Measurements from ENCODE around the gene PRR19.

Gene PRR19

GRCh38 chr19:42290523-42291434 is 11.2 kb upstream of the PRR19 start:
- Histone ChIP-seq H3K9me3 (ENCODE audit: low read length) (no peaks in the 10 kb centered on the region), H3K4me3 (ENCODE audit: low read length) (no peak overlapping the region), H3K27me3 (ENCODE audit: insufficient read depth, low read length) (no peaks in the 10 kb centered on the region), H2AFZ (ENCODE audit: low read depth, low read length) (no peak overlapping the region), H3K4me1 (ENCODE audit: insufficient read depth, low read length) (peaks cover 5% of the 10 kb centered on the region), H3K36me3 (ENCODE audit: insufficient read depth, low read length) (peaks cover 80% of the 10 kb centered on the region)

- Histone ChIP-seq H3K4me3 (ENCODE audit: low read length) (no peak overlapping the region), H3K9me3 (ENCODE audit: low read length) (no peaks in the 10 kb centered on the region), H2AFZ (ENCODE audit: low read depth, low read length) (no peak overlapping the region), H3K27me3 (ENCODE audit: insufficient read depth, low read length) (no peaks in the 10 kb centered on the region), H3K4me1 (ENCODE audit: insufficient read depth, low read length) (no peaks in the 10 kb centered on the region), H3K36me3 (ENCODE audit: insufficient read depth, low read length) (peaks cover 83% of the 10 kb centered on the region)
Observed at GRCh38 chr19:42291435-42291810, 10.5 kb upstream of the PRR19 start.

- peaks cover 85% of the 10 kb centered on the region for H3K36me3 ChIP-seq (ENCODE audit: insufficient read depth, low read length)
Observed at GRCh38 chr19:42292042-42292960, 9.6 kb upstream of the PRR19 start.

GRCh38 chr19:42292963-42293362 is 9.0 kb upstream of the PRR19 start:
- Histone ChIP-seq H2AFZ (ENCODE audit: low read depth, low read length) (no peak overlapping the region), H3K9me3 (ENCODE audit: low read length) (no peaks in the 10 kb centered on the region), H3K36me3 (ENCODE audit: insufficient read depth, low read length) (peaks cover 81% of the 10 kb centered on the region), H3K4me1 (ENCODE audit: insufficient read depth, low read length) (no peaks in the 10 kb centered on the region), H3K27me3 (ENCODE audit: insufficient read depth, low read length) (no peaks in the 10 kb centered on the region), H3K4me3 (ENCODE audit: low read length) (no peak overlapping the region)

More at GRCh38 chr19:42292042-42292960, 9.6 kb upstream of the PRR19 start:
- H3K9me3 ChIP-seq (ENCODE audit: low read length): no peaks in the 10 kb centered on the region
- H2AFZ ChIP-seq (ENCODE audit: low read depth, low read length): no peak overlapping the region
- H3K27me3 ChIP-seq (ENCODE audit: insufficient read depth, low read length): no peaks in the 10 kb centered on the region
- no peak overlapping the region for H3K4me3 ChIP-seq (ENCODE audit: low read length)
- no peaks in the 10 kb centered on the region for H3K4me1 ChIP-seq (ENCODE audit: insufficient read depth, low read length)

GRCh38 chr19:42293540-42293939 is 8.4 kb upstream of the PRR19 start:
- Histone ChIP-seq H3K27me3 (ENCODE audit: insufficient read depth, low read length) (no peaks in the 10 kb centered on the region), H3K9me3 (ENCODE audit: low read length) (no peaks in the 10 kb centered on the region), H3K4me3 (ENCODE audit: low read length) (no peak overlapping the region), H3K36me3 (ENCODE audit: insufficient read depth, low read length) (peaks cover 76% of the 10 kb centered on the region), H3K4me1 (ENCODE audit: insufficient read depth, low read length) (no peaks in the 10 kb centered on the region), H2AFZ (ENCODE audit: low read depth, low read length) (no peak overlapping the region)

- Histone ChIP-seq H3K27me3 (ENCODE audit: insufficient read depth, low read length) (no peaks in the 10 kb centered on the region), H3K4me1 (ENCODE audit: insufficient read depth, low read length) (no peaks in the 10 kb centered on the region), H3K36me3 (ENCODE audit: insufficient read depth, low read length) (peaks cover 72% of the 10 kb centered on the region), H3K4me3 (ENCODE audit: low read length) (no peak overlapping the region), H2AFZ (ENCODE audit: low read depth, low read length) (no peak overlapping the region), H3K9me3 (ENCODE audit: low read length) (no peaks in the 10 kb centered on the region)
Observed at GRCh38 chr19:42293948-42294347, 8.0 kb upstream of the PRR19 start.

GRCh38 chr19:42294471-42295137 is 7.3 kb upstream of the PRR19 start:
- no peak overlapping the region for H2AFZ ChIP-seq (ENCODE audit: low read depth, low read length)
- no peaks in the 10 kb centered on the region for H3K27me3 ChIP-seq (ENCODE audit: insufficient read depth, low read length)
- peaks cover 66% of the 10 kb centered on the region for H3K36me3 ChIP-seq (ENCODE audit: insufficient read depth, low read length)
- no peaks in the 10 kb centered on the region for H3K4me1 ChIP-seq (ENCODE audit: insufficient read depth, low read length)
- H3K9me3 ChIP-seq (ENCODE audit: low read length): no peaks in the 10 kb centered on the region
- H3K4me3 ChIP-seq (ENCODE audit: low read length): no peak overlapping the region

GRCh38 chr19:42295342-42295741 is 6.6 kb upstream of the PRR19 start:
- Histone ChIP-seq H3K9me3 (ENCODE audit: low read length) (no peaks in the 10 kb centered on the region), H2AFZ (ENCODE audit: low read depth, low read length) (no peak overlapping the region), H3K4me1 (ENCODE audit: insufficient read depth, low read length) (no peaks in the 10 kb centered on the region), H3K36me3 (ENCODE audit: insufficient read depth, low read length) (peaks cover 64% of the 10 kb centered on the region), H3K4me3 (ENCODE audit: low read length) (no peak overlapping the region), H3K27me3 (ENCODE audit: insufficient read depth, low read length) (no peaks in the 10 kb centered on the region)

GRCh38 chr19:42295831-42296525 is 6.0 kb upstream of the PRR19 start:
- no peaks in the 10 kb centered on the region for H3K27me3 ChIP-seq (ENCODE audit: insufficient read depth, low read length)
- H3K9me3 ChIP-seq (ENCODE audit: low read length): no peaks in the 10 kb centered on the region
- H2AFZ ChIP-seq (ENCODE audit: low read depth, low read length): no peak overlapping the region
- peaks cover under 1% of the 10 kb centered on the region for H3K4me1 ChIP-seq (ENCODE audit: insufficient read depth, low read length)
- no peak overlapping the region for H3K4me3 ChIP-seq (ENCODE audit: low read length)
- H3K36me3 ChIP-seq (ENCODE audit: insufficient read depth, low read length): peaks cover 58% of the 10 kb centered on the region

GRCh38 chr19:42297039-42297438 is 4.9 kb upstream of the PRR19 start:
- Histone ChIP-seq H3K4me3 (ENCODE audit: low read length) (no peak overlapping the region), H3K9me3 (ENCODE audit: low read length) (no peaks in the 10 kb centered on the region), H3K36me3 (ENCODE audit: insufficient read depth, low read length) (peaks cover 48% of the 10 kb centered on the region), H3K4me1 (ENCODE audit: insufficient read depth, low read length) (peaks cover 9% of the 10 kb centered on the region), H2AFZ (ENCODE audit: low read depth, low read length) (no peak overlapping the region), H3K27me3 (ENCODE audit: insufficient read depth, low read length) (no peaks in the 10 kb centered on the region)

- H3K4me3 ChIP-seq (ENCODE audit: low read length): peak overlapping the region; percentile 79
- H3K36me3 ChIP-seq (ENCODE audit: insufficient read depth, low read length): peaks cover 7% of the 10 kb centered on the region
- H3K27me3 ChIP-seq (ENCODE audit: insufficient read depth, low read length): no peaks in the 10 kb centered on the region
- H3K9me3 ChIP-seq (ENCODE audit: low read length): peaks cover 3% of the 10 kb centered on the region
- peak overlapping the region; percentile 51 for H2AFZ ChIP-seq (ENCODE audit: low read depth, low read length)
- peaks cover 17% of the 10 kb centered on the region for H3K4me1 ChIP-seq (ENCODE audit: insufficient read depth, low read length)
Observed at GRCh38 chr19:42303101-42303464, 1.2 kb downstream of the PRR19 start.

- H3K27me3 ChIP-seq (ENCODE audit: insufficient read depth, low read length): no peaks in the 10 kb centered on the region
- no peak overlapping the region for H2AFZ ChIP-seq (ENCODE audit: low read depth, low read length)
- H3K9me3 ChIP-seq (ENCODE audit: low read length): peaks cover 3% of the 10 kb centered on the region
- H3K36me3 ChIP-seq (ENCODE audit: insufficient read depth, low read length): peaks cover 7% of the 10 kb centered on the region
- peaks cover 17% of the 10 kb centered on the region for H3K4me1 ChIP-seq (ENCODE audit: insufficient read depth, low read length)
- no peak overlapping the region for H3K4me3 ChIP-seq (ENCODE audit: low read length)
Observed at GRCh38 chr19:42303876-42304275, 1.9 kb downstream of the PRR19 start.

All from neuron (in vitro differentiated cells).